WTC11 (cell line): Measurements from ENCODE around the gene HNF1B. TPM values are rescaled to one million over a fixed set of nuclear protein-coding genes. Genes with fewer than 3 reads are reported as not detected.

ENCODE experiments used
- ATAC-seq: fragments of 200-7000 bp; cut with Tn5 transposase; 2 replicates; pipeline ENCODE4 v1.10.0; 2021; ENCODE audit warnings: mild to moderate bottlenecking, moderate library complexity
- CTCF ChIA-PET: fragments of 300-600 bp; sonication (Branson Sonifier 250); formaldehyde crosslinking; loops from one replicate; lab custom pipeline; 2021; ENCODE audit warnings: antibody characterized with exemption; lab: Charles Lee
- POLR2A ChIA-PET: fragments of 350-600 bp; sonication (Branson Sonifier 250); formaldehyde crosslinking; loops from one replicate; lab custom pipeline; 2021; ENCODE audit warnings: antibody characterized with exemption; lab: Charles Lee
- DNase-seq: peaks from one replicate; pipeline ENCODE4 v3.0.0; 2021; ENCODE audit warnings: low spot score
- H3K27ac Mint-ChIP-seq: 2 replicates; pipeline ENCODE4 v1.8.0; 2021; ENCODE audit warnings: mixed read lengths
- H3K27me3 Mint-ChIP-seq: 2 replicates; pipeline ENCODE4 v1.8.0; 2021; ENCODE audit warnings: low read depth, mild to moderate bottlenecking, moderate library complexity, mixed read lengths
- H3K36me3 Mint-ChIP-seq: 2 replicates; pipeline ENCODE4 v1.8.0; 2021; ENCODE audit warnings: mixed read lengths
- H3K4me1 Mint-ChIP-seq: 2 replicates; pipeline ENCODE4 v1.8.0; 2022; ENCODE audit warnings: mixed read lengths
- H3K4me3 Mint-ChIP-seq: 2 replicates; pipeline ENCODE4 v1.8.0; 2021; ENCODE audit warnings: mild to moderate bottlenecking, moderate library complexity, mixed read lengths
- H3K9me3 Mint-ChIP-seq: 2 replicates; pipeline ENCODE4 v1.8.0; 2021; ENCODE audit warnings: mixed read lengths
- CBFB ChIP-seq: sonication (generic); formaldehyde crosslinking; IDR thresholded peaks from 2 replicates; pipeline ENCODE4 v1.8.1; 2022; ENCODE audit warnings: mild to moderate bottlenecking, low read depth, missing genetic modification reagents
- FOXJ3 ChIP-seq: sonication (generic); formaldehyde crosslinking; IDR thresholded peaks from 2 replicates; pipeline ENCODE4 v1.9.0; 2021; ENCODE audit warnings: missing genetic modification reagents, mild to moderate bottlenecking, borderline replicate concordance
- HMGXB4 ChIP-seq: sonication (generic); formaldehyde crosslinking; IDR thresholded peaks from 2 replicates; pipeline ENCODE4 v1.8.1; 2023; ENCODE audit warnings: mild to moderate bottlenecking, moderate library complexity, missing genetic modification reagents
- IRF1 ChIP-seq: sonication (generic); formaldehyde crosslinking; IDR thresholded peaks from 2 replicates; pipeline ENCODE4 v1.8.0; 2023; ENCODE audit warnings: missing genetic modification reagents
- MXD4 ChIP-seq: fragments of 250-450 bp; sonication (Bioruptor Pico); IDR thresholded peaks from 2 replicates; pipeline ENCODE4 v1.8.0; 2021; ENCODE audit warnings: mild to moderate bottlenecking, moderate library complexity, borderline replicate concordance
- MYBL2 ChIP-seq: sonication (generic); formaldehyde crosslinking; IDR thresholded peaks from 2 replicates; pipeline ENCODE4 v1.8.1; 2023; ENCODE audit warnings: mild to moderate bottlenecking, moderate library complexity, missing genetic modification reagents
- NR3C1 ChIP-seq: sonication (generic); formaldehyde crosslinking; conservative IDR thresholded peaks from 2 replicates; pipeline ENCODE4 v1.8.1; 2023; ENCODE audit warnings: low read depth, mild to moderate bottlenecking, missing genetic modification reagents
- PRRX2 ChIP-seq: fragments of 250-450 bp; sonication (Bioruptor Pico); IDR thresholded peaks from 2 replicates; pipeline ENCODE4 v1.8.0; 2021; ENCODE audit warnings: mild to moderate bottlenecking
- STAT6 ChIP-seq: sonication (generic); formaldehyde crosslinking; conservative IDR thresholded peaks from 2 replicates; pipeline ENCODE4 v1.8.1; 2023; ENCODE audit warnings: mild to moderate bottlenecking, low read depth, missing genetic modification reagents, moderate library complexity
- TEAD1 ChIP-seq: sonication (generic); formaldehyde crosslinking; IDR thresholded peaks from 2 replicates; pipeline ENCODE4 v1.8.0; 2022; ENCODE audit warnings: mild to moderate bottlenecking, missing genetic modification reagents
- ZNF512 ChIP-seq: sonication (generic); formaldehyde crosslinking; IDR thresholded peaks from 2 replicates; pipeline ENCODE4 v1.8.1; 2022; ENCODE audit warnings: missing genetic modification reagents, borderline replicate concordance
- ZNF532 ChIP-seq: fragments of 250-450 bp; sonication (Bioruptor Pico); IDR thresholded peaks from 2 replicates; pipeline ENCODE4 v1.9.0; 2021; ENCODE audit warnings: mild to moderate bottlenecking, borderline replicate concordance
- ZNF671 ChIP-seq: fragments of 250-450 bp; sonication (Bioruptor Pico); IDR thresholded peaks from 2 replicates; pipeline ENCODE4 v1.8.0; 2021; ENCODE audit warnings: mild to moderate bottlenecking
- total RNA-seq: library from RNA; stranded (reverse); gene quantifications from 3 replicates; pipeline ENCODE4 v1.2.3, GENCODE V29; 2021

Gene HNF1B
- total RNA-seq, 1 experiment from 2014 or later: 0.26 TPM

GRCh38 chr17:37667039-37667438, 77.8 kb downstream of the HNF1B start (continued):
- TF ChIP-seq ZNF532 (CRISPR knock-in tag): no peak
- no peak for TF ChIP-seq STAT6 (CRISPR knock-in tag)
- TF ChIP-seq PRRX2 (CRISPR knock-in tag): no peak
- no peak for TF ChIP-seq MXD4

GRCh38 chr17:37664214-37664613, 80.6 kb downstream of the HNF1B start:
- ChIA-PET CTCF (interaction anchor here (1.5 kb wide), 1 partner anchor 37 kb away, joined by 3 read pairs; no protein-coding TSS in a partner anchor), POLR2A (no interaction called here)
- H3K27me3 Mint-ChIP-seq: peaks cover 16% of the 10 kb centered on the region; the same call in 1 of the 2 replicates
- ATAC-seq (no peak), DNase-seq (no peak)
- H3K27ac Mint-ChIP-seq: no peak overlapping the region
- no peaks in the 10 kb centered on the region for H3K9me3 Mint-ChIP-seq
- H3K36me3 Mint-ChIP-seq: no peaks in the 10 kb centered on the region
- no peak overlapping the region for H3K4me3 Mint-ChIP-seq
- H3K4me1 Mint-ChIP-seq: peaks cover 15% of the 10 kb centered on the region
- TF ChIP-seq TEAD1 (no peak), ZNF512 (CRISPR knock-in tag) (no peak), IRF1 (CRISPR knock-in tag) (no peak), FOXJ3 (CRISPR knock-in tag) (no peak), NR3C1 (CRISPR knock-in tag) (no peak), ZNF532 (CRISPR knock-in tag) (no peak), CBFB (CRISPR knock-in tag) (no peak), MYBL2 (CRISPR knock-in tag) (no peak), STAT6 (CRISPR knock-in tag) (no peak), HMGXB4 (CRISPR knock-in tag) (no peak), ZNF671 (CRISPR knock-in tag) (no peak)
